Measurements from ENCODE around the gene CHD3.
"Not testable (repeated sequence)": the region's sequence is repeated elsewhere in the genome, so short reads cannot be mapped to it uniquely, and the experiment has no call there.

The CHD3 gene

GRCh38 chr17:7931709-7932482 is 43.3 kb downstream of the CHD3 start, which contains the start of the genes CNTROB and TRAPPC1:
CNTROB (plus strand) TSS chr17:7932206; CDS start chr17:7933080, 874 bp downstream.
TRAPPC1 (minus strand) TSS chr17:7931946; CDS start chr17:7931829, 117 bp downstream.
- peak; percentile 99 to 100 for DNase-seq
- TF ChIP-seq POLR2A (IDR thresholded peaks at IDR 0.05; ENCODE audit: low read length) (peak; percentile 93), GATA1 (IDR thresholded peaks at IDR 0.05; ENCODE audit: low read depth, low read length) (no peak)

- TF ChIP-seq POLR2A (IDR thresholded peaks at IDR 0.05; ENCODE audit: low read length) (no peak), GATA1 (IDR thresholded peaks at IDR 0.05; ENCODE audit: low read depth, low read length) (no peak)
- DNase-seq, result peak; percentile 77 to 85
Measured at GRCh38 chr17:7932483-7932891, 43.9 kb downstream of the CHD3 start.

GRCh38 chr17:7932949-7933348 is 44.4 kb downstream of the CHD3 start:
- TF ChIP-seq GATA1 (IDR thresholded peaks at IDR 0.05; ENCODE audit: low read depth, low read length) (no peak), POLR2A (IDR thresholded peaks at IDR 0.05; ENCODE audit: low read length) (no peak)
- DNase-seq, result peak; percentile 86 to 87

- no peak for DNase-seq
- TF ChIP-seq GATA1 (IDR thresholded peaks at IDR 0.05; ENCODE audit: low read depth, low read length) (no peak), POLR2A (IDR thresholded peaks at IDR 0.05; ENCODE audit: low read length) (no peak)
Measured at GRCh38 chr17:7935859-7936258, 47.3 kb downstream of the CHD3 start.

GRCh38 chr17:7940034-7940433 is 51.4 kb downstream of the CHD3 start:
- DNase-seq, result no peak
- no peak for TF ChIP-seq POLR2A (IDR thresholded peaks at IDR 0.05; ENCODE audit: low read length)

GRCh38 chr17:7940743-7941142 is 52.2 kb downstream of the CHD3 start:
- no peak for DNase-seq
- TF ChIP-seq GATA1 (IDR thresholded peaks at IDR 0.05; ENCODE audit: low read depth, low read length) (no peak), POLR2A (IDR thresholded peaks at IDR 0.05; ENCODE audit: low read length) (no peak)

- DNase-seq, result no peak
- TF ChIP-seq POLR2A (IDR thresholded peaks at IDR 0.05; ENCODE audit: low read length) (no peak), GATA1 (IDR thresholded peaks at IDR 0.05; ENCODE audit: low read depth, low read length) (no peak)
Measured at GRCh38 chr17:7943291-7943690, 54.7 kb downstream of the CHD3 start.

- TF ChIP-seq GATA1 (IDR thresholded peaks at IDR 0.05; ENCODE audit: low read depth, low read length) (no peak), POLR2A (IDR thresholded peaks at IDR 0.05; ENCODE audit: low read length) (no peak)
- no peak for DNase-seq
Measured at GRCh38 chr17:7944326-7944725, 55.7 kb downstream of the CHD3 start.

GRCh38 chr17:7945651-7946050 is 57.1 kb downstream of the CHD3 start:
- TF ChIP-seq GATA1 (IDR thresholded peaks at IDR 0.05; ENCODE audit: low read depth, low read length) (no peak), POLR2A (IDR thresholded peaks at IDR 0.05; ENCODE audit: low read length) (no peak)

GRCh38 chr17:7946441-7946840 is 57.9 kb downstream of the CHD3 start:
- DNase-seq, result no peak
- TF ChIP-seq POLR2A (IDR thresholded peaks at IDR 0.05; ENCODE audit: low read length) (no peak), GATA1 (IDR thresholded peaks at IDR 0.05; ENCODE audit: low read depth, low read length) (no peak)

More at GRCh38 chr17:7945651-7946050, 57.1 kb downstream of the CHD3 start:
- no peak for DNase-seq

- no peak for TF ChIP-seq POLR2A (IDR thresholded peaks at IDR 0.05; ENCODE audit: low read length)
- no peak for TF ChIP-seq GATA1 (IDR thresholded peaks at IDR 0.05; ENCODE audit: low read depth, low read length)
- DNase-seq, result no peak
Measured at GRCh38 chr17:7947651-7948050, 59.1 kb downstream of the CHD3 start.

- no peak for TF ChIP-seq GATA1 (IDR thresholded peaks at IDR 0.05; ENCODE audit: low read depth, low read length)
- DNase-seq, result no peak
Measured at GRCh38 chr17:7950578-7950977, 62.0 kb downstream of the CHD3 start.

GRCh38 chr17:7951143-7951792 is 62.7 kb downstream of the CHD3 start:
- TF ChIP-seq POLR2A (IDR thresholded peaks at IDR 0.05; ENCODE audit: low read length) (no peak), GATA1 (IDR thresholded peaks at IDR 0.05; ENCODE audit: low read depth, low read length) (no peak)
- DNase-seq, result no peak

- not testable (repeated sequence) for DNase-seq
Measured at GRCh38 chr17:7953266-7953665, 64.7 kb downstream of the CHD3 start.
